Measurements from ENCODE around the gene PRRG1. TPM values are rescaled to one million over a fixed set of nuclear protein-coding genes. Genes with fewer than 3 reads are reported as not detected.

Gene PRRG1
- total and polyA plus RNA-seq, 8 donors, result 0.76 to 8.8 (median 2.9) TPM

GRCh38 chrX:37378404-37378803 lies 29.2 kb downstream of the PRRG1 start:
- TF ChIP-seq POLR2A (IDR thresholded peaks at IDR 0.05), result no peak
- TF ChIP-seq, protein P1, sequence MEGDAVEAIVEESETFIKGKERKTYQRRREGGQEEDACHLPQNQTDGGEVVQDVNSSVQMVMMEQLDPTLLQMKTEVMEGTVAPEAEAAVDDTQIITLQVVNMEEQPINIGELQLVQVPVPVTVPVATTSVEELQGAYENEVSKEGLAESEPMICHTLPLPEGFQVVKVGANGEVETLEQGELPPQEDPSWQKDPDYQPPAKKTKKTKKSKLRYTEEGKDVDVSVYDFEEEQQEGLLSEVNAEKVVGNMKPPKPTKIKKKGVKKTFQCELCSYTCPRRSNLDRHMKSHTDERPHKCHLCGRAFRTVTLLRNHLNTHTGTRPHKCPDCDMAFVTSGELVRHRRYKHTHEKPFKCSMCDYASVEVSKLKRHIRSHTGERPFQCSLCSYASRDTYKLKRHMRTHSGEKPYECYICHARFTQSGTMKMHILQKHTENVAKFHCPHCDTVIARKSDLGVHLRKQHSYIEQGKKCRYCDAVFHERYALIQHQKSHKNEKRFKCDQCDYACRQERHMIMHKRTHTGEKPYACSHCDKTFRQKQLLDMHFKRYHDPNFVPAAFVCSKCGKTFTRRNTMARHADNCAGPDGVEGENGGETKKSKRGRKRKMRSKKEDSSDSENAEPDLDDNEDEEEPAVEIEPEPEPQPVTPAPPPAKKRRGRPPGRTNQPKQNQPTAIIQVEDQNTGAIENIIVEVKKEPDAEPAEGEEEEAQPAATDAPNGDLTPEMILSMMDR (IDR thresholded peaks at IDR 0.05), result no peak
- TF ChIP-seq EP300 (IDR thresholded peaks at IDR 0.05), result no peak
- TF ChIP-seq POLR2AphosphoS5 (IDR thresholded peaks at IDR 0.05), result no peak
- WGBS, 5 donors, result 11 to 35% (median 33%) methylated on average over 2 of the region's 2 CpGs
- no peak for DNase-seq

DNA sequence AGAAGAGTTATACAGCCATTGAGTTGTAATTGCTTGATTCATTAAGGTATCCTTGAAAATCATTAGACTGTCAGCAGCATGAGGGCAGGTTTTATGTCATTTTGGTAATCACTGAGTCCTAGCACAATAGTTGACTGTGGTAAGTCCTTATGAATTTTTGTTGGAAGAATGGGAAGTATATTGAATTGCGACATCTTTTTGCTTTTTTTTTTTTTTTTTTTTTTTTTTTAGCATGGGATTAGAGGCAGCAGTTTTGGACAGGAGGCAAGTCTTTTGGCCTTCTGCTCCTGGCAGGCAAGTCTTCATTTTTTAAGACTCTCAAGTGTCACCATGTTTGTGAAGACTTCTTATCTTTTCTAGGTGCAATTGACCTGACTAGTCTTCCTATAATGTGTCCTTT lies 29.7 kb downstream of the PRRG1 start:
- Histone ChIP-seq H3K36me3 (no peaks in the 10 kb centered on the region), H3K9me3 (no peaks in the 10 kb centered on the region), H3K4me3 (no peak overlapping the region), H3K4me1 (peaks cover 0 to 18% (median 0%) of the 10 kb centered on the region in 4 donors), H3K27me3 (no peaks in the 10 kb centered on the region), H3K27ac (no peak overlapping the region)
- TF ChIP-seq, protein P1 (IDR thresholded peaks at IDR 0.05), result no peak
- TF ChIP-seq POLR2A (IDR thresholded peaks at IDR 0.05) (no peak), POLR2AphosphoS5 (IDR thresholded peaks at IDR 0.05) (no peak), EP300 (IDR thresholded peaks at IDR 0.05) (no peak)
- intact Hi-C loops (cut with DNase I; ENCODE audit: low total_unique reads), result no loop called here
- 82 to 100% (median 90%) methylated on average over 1 of the region's 1 CpG for WGBS, 5 donors
- DNase-seq, result no peak

More at GRCh38 chrX:37378404-37378803, 29.2 kb downstream of the PRRG1 start:
- no peak overlapping the region for H3K27ac ChIP-seq
- H3K9me3 ChIP-seq, result no peaks in the 10 kb centered on the region
- H3K36me3 ChIP-seq, result no peaks in the 10 kb centered on the region
- no peaks in the 10 kb centered on the region for H3K27me3 ChIP-seq
- H3K4me3 ChIP-seq, result no peak overlapping the region
- H3K4me1 ChIP-seq, result peaks cover 0 to 18% (median 0%) of the 10 kb centered on the region in 4 donors
- intact Hi-C loops (cut with DNase I; ENCODE audit: low total_unique reads), result no loop called here

GRCh38 chrX:37380256-37380655 lies 31.1 kb downstream of the PRRG1 start:
- no peaks in the 10 kb centered on the region for H3K9me3 ChIP-seq
- no peak for DNase-seq
- H3K4me3 ChIP-seq, result no peak overlapping the region
- no peak overlapping the region for H3K27ac ChIP-seq
- TF ChIP-seq, protein P1 (IDR thresholded peaks at IDR 0.05), result no peak
- TF ChIP-seq POLR2A (IDR thresholded peaks at IDR 0.05), result no peak
- no peak for TF ChIP-seq POLR2AphosphoS5 (IDR thresholded peaks at IDR 0.05)
- no peak for TF ChIP-seq EP300 (IDR thresholded peaks at IDR 0.05)
- no peaks in the 10 kb centered on the region for H3K27me3 ChIP-seq
- H3K4me1 ChIP-seq, result peaks cover 0 to 18% (median 0%) of the 10 kb centered on the region in 4 donors
- H3K36me3 ChIP-seq, result no peaks in the 10 kb centered on the region
- intact Hi-C loops (cut with DNase I; ENCODE audit: low total_unique reads), result no loop called here

DNA sequence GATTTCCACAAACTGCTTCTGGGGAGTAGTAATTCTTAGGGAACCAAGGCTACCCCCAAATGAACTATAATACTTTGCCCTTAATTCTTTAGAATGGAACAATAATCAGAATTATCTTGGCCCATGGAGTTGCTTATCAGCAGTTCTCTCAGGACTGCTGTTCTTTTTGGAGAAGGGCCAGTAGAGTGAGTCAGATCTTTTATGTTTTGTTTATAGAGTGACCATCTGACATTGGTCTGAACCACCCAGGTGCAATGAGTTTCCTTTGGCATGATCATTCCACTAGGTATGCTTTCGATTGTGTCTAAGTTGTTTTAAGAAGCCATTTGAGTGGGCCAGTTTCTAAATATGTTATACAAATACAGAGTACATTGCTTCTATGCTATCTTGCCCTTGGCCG lies 31.8 kb downstream of the PRRG1 start:
- intact Hi-C loops (cut with DNase I; ENCODE audit: low total_unique reads), result no loop called here
- 31 to 59% (median 50%) methylated on average over 2 of the region's 2 CpGs for WGBS, 5 donors
- H3K27me3 ChIP-seq, result no peaks in the 10 kb centered on the region
- H3K27ac ChIP-seq, result no peak overlapping the region
- peak in 1 of 2 donors; percentile 38 for DNase-seq
- H3K4me1 ChIP-seq, result peaks cover 0 to 18% (median 0%) of the 10 kb centered on the region in 4 donors
- H3K9me3 ChIP-seq, result no peaks in the 10 kb centered on the region
- no peaks in the 10 kb centered on the region for H3K36me3 ChIP-seq
- H3K4me3 ChIP-seq, result no peak overlapping the region
- no peak for TF ChIP-seq EP300 (IDR thresholded peaks at IDR 0.05)
- TF ChIP-seq, protein P1 (IDR thresholded peaks at IDR 0.05), result no peak
- no peak for TF ChIP-seq POLR2A (IDR thresholded peaks at IDR 0.05)
- TF ChIP-seq POLR2AphosphoS5 (IDR thresholded peaks at IDR 0.05), result peak in 2 of 3 donors; percentile 29 to 37

Measured in stomach (tissue), 9 donors.